GM12878 (cell line): ENCODE results near the gene GRIK4. TPM values are rescaled to one million over a fixed set of nuclear protein-coding genes. Genes with fewer than 3 reads are reported as not detected.

ENCODE experiments used
- ATAC-seq: fragments of 200-7000 bp; cut with Tn5 transposase; 3 replicates; pipeline ENCODE4 v1.9.1; 2020; ENCODE audit warnings: mild to moderate bottlenecking, moderate library complexity
- BruUV-seq: library from RNA; stranded (reverse); fragments of 400-500 nt; replicated peaks from 2 replicates; lab custom pipeline; 2021; lab: Mats Ljungman, UMichigan
- CTCF ChIA-PET: fragments of 300-600 bp; sonication (Branson Sonifier 250); formaldehyde crosslinking; extraction: SDS; loops from one replicate; lab custom pipeline; 2021; ENCODE audit warnings: inconsistent platforms; lab: Yijun Ruan, JAX
- POLR2A ChIA-PET: fragments of 350-600 bp; formaldehyde crosslinking; extraction: SDS; loops from one replicate; lab custom pipeline; 2021; ENCODE audit warnings: inconsistent platforms; lab: Charles Lee
- RAD21 ChIA-PET: fragments of 300-600 bp; sonication (Branson Sonifier 250); formaldehyde crosslinking; loops from one replicate; lab custom pipeline; 2023; ENCODE audit warnings: antibody characterized with exemption; ENCODE audit not compliant: unreplicated experiment; lab: Charles Lee
- SMC1A ChIA-PET: fragments of 300-600 bp; sonication (Branson Sonifier 250); formaldehyde crosslinking; loops from one replicate; lab custom pipeline; 2023; ENCODE audit not compliant: unreplicated experiment, uncharacterized antibody; lab: Charles Lee
- DNase-seq: peaks from one replicate; pipeline ENCODE4 v3.0.0-alpha.2; 2011; ENCODE audit warnings: low read depth, low spot score
- FAIRE-seq: peaks from 3 replicates; lab custom pipeline; 2011; peaks lifted over from hg19 to GRCh38; lab: Jason Lieb, UNC
- H2AFZ ChIP-seq: 2 replicates; pipeline ENCODE4 v1.6.0; 2011; ENCODE audit warnings: low read depth, low read length, control low read depth; ENCODE audit not compliant: control insufficient read depth
- H3K27ac ChIP-seq: 2 replicates; pipeline ENCODE4 v1.5.1; 2011; ENCODE audit warnings: control low read depth; ENCODE audit not compliant: control insufficient read depth, insufficient read depth
- H3K27me3 ChIP-seq, 2 experiments: replicated peaks in 1 of 2; 2 replicates each; pipeline versions ENCODE4 v1.6.0 to v1.6.1; 2011; ENCODE audit warnings: low read length in 1 of 2; ENCODE audit not compliant: control insufficient read depth in 2 of 2, insufficient read depth in 2 of 2
- H3K36me3 ChIP-seq, 2 experiments: 2 replicates each; pipeline ENCODE4 v1.5.1; 2011; ENCODE audit warnings: low read length in 1 of 2; ENCODE audit not compliant: control insufficient read depth in 2 of 2, insufficient read depth in 2 of 2
- H3K4me1 ChIP-seq: 2 replicates; pipeline ENCODE4 v1.6.1; 2011; ENCODE audit warnings: mild to moderate bottlenecking, low read length, moderate library complexity, mixed read lengths; ENCODE audit not compliant: control insufficient read depth, insufficient read depth
- H3K4me2 ChIP-seq: 2 replicates; pipeline ENCODE4 v1.6.0; 2011; ENCODE audit warnings: control low read depth; ENCODE audit not compliant: control insufficient read depth, insufficient read depth
- H3K4me3 ChIP-seq: fragments of 200-600 bp; sonication (generic); 2 replicates; pipeline ENCODE4 v1.5.1; 2016
- H3K79me2 ChIP-seq: 2 replicates; pipeline ENCODE4 v1.6.0; 2011; ENCODE audit warnings: low read length; ENCODE audit not compliant: control insufficient read depth, insufficient read depth
- H3K9ac ChIP-seq: 2 replicates; pipeline ENCODE4 v1.8.0; 2011; ENCODE audit warnings: low read length, control low read depth, mixed read lengths; ENCODE audit not compliant: control insufficient read depth, insufficient read depth
- H3K9me3 ChIP-seq: replicated peaks from 3 replicates; pipeline ENCODE4 v1.5.1; 2011; ENCODE audit warnings: mild to moderate bottlenecking, low read length; ENCODE audit not compliant: control insufficient read depth, insufficient read depth
- H4K20me1 ChIP-seq: 2 replicates; pipeline ENCODE4 v1.6.0; 2011; ENCODE audit not compliant: control insufficient read depth, insufficient read depth
- CBX5 ChIP-seq: sonication (generic); IDR thresholded peaks from 2 replicates; pipeline ENCODE4 v1.6.1; 2016; ENCODE audit warnings: low read depth, moderate library complexity, mild to moderate bottlenecking, inconsistent platforms
- NFIC ChIP-seq: IDR thresholded peaks from 2 replicates; pipeline ENCODE4 v1.6.1; 2012; ENCODE audit warnings: low read depth, mild to moderate bottlenecking, inconsistent platforms, low read length, moderate library complexity
- NFYB ChIP-seq: IDR thresholded peaks from 2 replicates; pipeline ENCODE4 v1.6.1; 2011; ENCODE audit warnings: low read depth, mild to moderate bottlenecking, low read length, improper control_type of control experiment, moderate library complexity; ENCODE audit not compliant: insufficient read depth
- POLR2AphosphoS2 ChIP-seq: IDR thresholded peaks from 2 replicates; pipeline ENCODE4 v1.6.1; 2011; ENCODE audit warnings: low read depth, mild to moderate bottlenecking, low read length, improper control_type of control experiment, moderate library complexity
- RELA ChIP-seq: fragments of 450-650 bp; IDR thresholded peaks from 2 replicates; pipeline ENCODE4 v1.8.0; 2014; ENCODE audit warnings: borderline replicate concordance; ENCODE audit not compliant: partially characterized antibody
- SREBF1 ChIP-seq: IDR thresholded peaks from 2 replicates; pipeline ENCODE4 v1.6.1; 2012; ENCODE audit warnings: mild to moderate bottlenecking, low read length
- SUZ12 ChIP-seq: fragments of 200-600 bp; sonication (generic); IDR thresholded peaks from one replicate; pipeline ENCODE4 v1.6.1; 2018; ENCODE audit warnings: antibody characterized with exemption, mild to moderate bottlenecking; ENCODE audit not compliant: unreplicated experiment
- TAF1 ChIP-seq: IDR thresholded peaks from 2 replicates; pipeline ENCODE4 v1.6.1; 2011; ENCODE audit warnings: mild to moderate bottlenecking, low read depth, low read length, borderline replicate concordance
- ZNF384 ChIP-seq: IDR thresholded peaks from 2 replicates; pipeline ENCODE4 v1.6.1; 2012; ENCODE audit warnings: low read depth, mild to moderate bottlenecking, low read length, improper control_type of control experiment, borderline replicate concordance
- ZSCAN29 ChIP-seq: fragments of 450-650 bp; IDR thresholded peaks from 2 replicates; pipeline ENCODE4 v1.6.1; 2017; ENCODE audit warnings: mild to moderate bottlenecking, moderate library complexity
- WGBS: methylation state at CpG from one replicate; pipeline ENCODE4 v1.1.6; 2016; ENCODE audit warnings: low lambda C conversion rate; ENCODE audit not compliant: insufficient replicate concordance, insufficient coverage; ENCODE audit errors: missing lambda C conversion rate; 5-methylcytosine and 5-hydroxymethylcytosine counted together
- in situ Hi-C: fragments of 300-500 bp; cut with MboI; formaldehyde crosslinking; loops from 9 replicates; pipeline ENCODE4 v1.14.3; 2018; ENCODE audit warnings: mixed read lengths
- intact Hi-C: fragments of 100-400 bp; cut with micrococcal nuclease; formaldehyde crosslinking; loops from one replicate; pipeline ENCODE4 v1.14.2; 2022; ENCODE audit not compliant: unreplicated experiment
- polyA plus RNA-seq, 11 experiments: library from polyadenylated mRNA; depleted of rRNA in 4 of 11; unstranded in 6 of 11; stranded (reverse) in 5 of 11; fragments of >200 nt; fragmentation: Nextera tagmentation in 4 of 11; fragmentation: Illumina TruSeq in 1 of 11; extraction: Ambion mirVana in 4 of 11; extraction: Trizol in 1 of 11; gene quantifications; 1 replicate in 1 of 11; 2 replicates in 10 of 11; pipeline versions ENCODE4 v1.2.1 to v1.2.3, GENCODE V29; 2011 to 2016; ENCODE audit warnings: inconsistent platforms in 2 of 11, missing spikeins in 2 of 11, low read depth in 1 of 11
- total RNA-seq, 4 experiments: library from RNA; depleted of rRNA in 3 of 4; stranded (reverse); fragments of >200 nt in 3 of 4; fragmentation: Illumina TruSeq in 1 of 4; extraction: Trizol in 1 of 4; gene quantifications; 2 replicates each; pipeline versions ENCODE4 v1.2.1 to v1.2.3, GENCODE V29; 2013 to 2021
- TF ChIP-seq, protein P1 (sequence below): fragments of 450-650 bp; formaldehyde crosslinking; IDR thresholded peaks from 2 replicates; pipeline ENCODE4 v1.4.0; 2022; ENCODE audit warnings: mild to moderate bottlenecking, moderate library complexity
- TF ChIP-seq, protein P2 (sequence below): fragments of 150-350 bp; IDR thresholded peaks from 2 replicates; pipeline ENCODE4 v1.6.1; 2016; ENCODE audit warnings: low read depth, low read length

Gene GRIK4
- total and polyA plus RNA-seq, 10 of the 15 experiments (the other 5 are each of a cell fraction or from before 2014, with no cell fraction given) = 0.33 to 3.6 (median 0.72) TPM

DNA sequence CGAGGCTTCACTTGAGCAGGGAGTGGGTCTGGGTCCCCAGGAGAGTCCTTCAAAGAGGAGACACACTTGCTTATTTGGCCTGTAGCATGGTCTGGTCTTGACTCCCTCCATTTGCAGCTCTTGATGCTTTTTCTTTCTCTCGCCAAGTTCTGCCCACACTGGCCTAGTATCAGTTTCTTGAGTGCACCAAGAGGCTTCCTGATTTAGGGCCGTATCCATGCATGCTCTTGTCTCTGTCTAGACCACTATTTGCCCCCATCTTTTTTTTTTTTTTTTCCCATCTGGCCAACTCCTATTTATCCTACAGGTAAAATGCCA is 170.7 kb downstream of the GRIK4 start:
- ATAC-seq (no peak), DNase-seq (no peak), FAIRE-seq (no peak)
- Histone ChIP-seq H4K20me1 (no peaks in the 10 kb centered on the region), H3K4me2 (no peak overlapping the region), H3K4me3 (no peak overlapping the region), H3K4me1 (no peaks in the 10 kb centered on the region; the same call in 1 of the 2 replicates), H3K9me3 (no peaks in the 10 kb centered on the region), H3K9ac (no peak overlapping the region), H3K27me3 (no peaks in the 10 kb centered on the region), H3K27ac (no peak overlapping the region), H3K36me3 (no peaks in the 10 kb centered on the region; a peak in 1 of 4 replicates), H2AFZ (no peak overlapping the region), H3K79me2 (no peaks in the 10 kb centered on the region)
- TF ChIP-seq SUZ12 (no peak), TAF1 (no peak), ZSCAN29 (no peak), CBX5 (no peak), NFIC (no peak), NFYB (no peak), ZNF384 (no peak), SREBF1 (no peak), POLR2AphosphoS2 (no peak), RELA (no peak)
- TF ChIP-seq, protein P1, sequence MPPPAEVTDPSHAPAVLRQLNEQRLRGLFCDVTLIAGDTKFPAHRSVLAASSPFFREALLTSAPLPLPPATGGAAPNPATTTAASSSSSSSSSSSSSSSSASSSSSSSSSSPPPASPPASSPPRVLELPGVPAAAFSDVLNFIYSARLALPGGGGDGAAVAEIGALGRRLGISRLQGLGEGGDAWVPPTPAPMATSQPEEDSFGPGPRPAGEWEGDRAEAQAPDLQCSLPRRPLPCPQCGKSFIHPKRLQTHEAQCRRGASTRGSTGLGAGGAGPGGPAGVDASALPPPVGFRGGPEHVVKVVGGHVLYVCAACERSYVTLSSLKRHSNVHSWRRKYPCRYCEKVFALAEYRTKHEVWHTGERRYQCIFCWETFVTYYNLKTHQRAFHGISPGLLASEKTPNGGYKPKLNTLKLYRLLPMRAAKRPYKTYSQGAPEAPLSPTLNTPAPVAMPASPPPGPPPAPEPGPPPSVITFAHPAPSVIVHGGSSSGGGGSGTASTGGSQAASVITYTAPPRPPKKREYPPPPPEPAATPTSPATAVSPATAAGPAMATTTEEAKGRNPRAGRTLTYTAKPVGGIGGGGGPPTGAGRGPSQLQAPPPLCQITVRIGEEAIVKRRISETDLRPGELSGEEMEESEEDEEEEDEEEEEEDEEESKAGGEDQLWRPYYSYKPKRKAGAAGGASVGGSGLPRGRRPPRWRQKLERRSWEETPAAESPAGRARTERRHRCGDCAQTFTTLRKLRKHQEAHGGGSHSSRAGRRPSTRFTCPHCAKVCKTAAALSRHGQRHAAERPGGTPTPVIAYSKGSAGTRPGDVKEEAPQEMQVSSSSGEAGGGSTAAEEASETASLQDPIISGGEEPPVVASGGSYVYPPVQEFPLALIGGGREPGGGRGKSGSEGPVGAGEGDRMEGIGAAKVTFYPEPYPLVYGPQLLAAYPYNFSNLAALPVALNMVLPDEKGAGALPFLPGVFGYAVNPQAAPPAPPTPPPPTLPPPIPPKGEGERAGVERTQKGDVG (CRISPR knock-in tag) = no peak
- TF ChIP-seq, protein P2, sequence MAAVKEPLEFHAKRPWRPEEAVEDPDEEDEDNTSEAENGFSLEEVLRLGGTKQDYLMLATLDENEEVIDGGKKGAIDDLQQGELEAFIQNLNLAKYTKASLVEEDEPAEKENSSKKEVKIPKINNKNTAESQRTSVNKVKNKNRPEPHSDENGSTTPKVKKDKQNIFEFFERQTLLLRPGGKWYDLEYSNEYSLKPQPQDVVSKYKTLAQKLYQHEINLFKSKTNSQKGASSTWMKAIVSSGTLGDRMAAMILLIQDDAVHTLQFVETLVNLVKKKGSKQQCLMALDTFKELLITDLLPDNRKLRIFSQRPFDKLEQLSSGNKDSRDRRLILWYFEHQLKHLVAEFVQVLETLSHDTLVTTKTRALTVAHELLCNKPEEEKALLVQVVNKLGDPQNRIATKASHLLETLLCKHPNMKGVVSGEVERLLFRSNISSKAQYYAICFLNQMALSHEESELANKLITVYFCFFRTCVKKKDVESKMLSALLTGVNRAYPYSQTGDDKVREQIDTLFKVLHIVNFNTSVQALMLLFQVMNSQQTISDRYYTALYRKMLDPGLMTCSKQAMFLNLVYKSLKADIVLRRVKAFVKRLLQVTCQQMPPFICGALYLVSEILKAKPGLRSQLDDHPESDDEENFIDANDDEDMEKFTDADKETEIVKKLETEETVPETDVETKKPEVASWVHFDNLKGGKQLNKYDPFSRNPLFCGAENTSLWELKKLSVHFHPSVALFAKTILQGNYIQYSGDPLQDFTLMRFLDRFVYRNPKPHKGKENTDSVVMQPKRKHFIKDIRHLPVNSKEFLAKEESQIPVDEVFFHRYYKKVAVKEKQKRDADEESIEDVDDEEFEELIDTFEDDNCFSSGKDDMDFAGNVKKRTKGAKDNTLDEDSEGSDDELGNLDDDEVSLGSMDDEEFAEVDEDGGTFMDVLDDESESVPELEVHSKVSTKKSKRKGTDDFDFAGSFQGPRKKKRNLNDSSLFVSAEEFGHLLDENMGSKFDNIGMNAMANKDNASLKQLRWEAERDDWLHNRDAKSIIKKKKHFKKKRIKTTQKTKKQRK = no peak
- in situ Hi-C loops = loop anchor here (10.0 kb wide), 1 partner anchor 167 kb away; the partner anchor contains the start of gene GRIK4
- POLR2A ChIA-PET = no interaction called here
- SMC1A ChIA-PET = interaction anchor here (0.9 to 1.6 kb wide), 4 partner anchors 48 to 369 kb away, joined by 3 to 4 read pairs (median 3); no protein-coding TSS in a partner anchor
- WGBS = 20% methylated on average over 3 of the region's 3 CpGs
- intact Hi-C loops = loop anchor here (10.0 kb wide), 1 partner anchor 123 kb away; no protein-coding TSS in a partner anchor
- RAD21 ChIA-PET = interaction anchor here (1.1 kb wide), 1 partner anchor 41 kb away, joined by 3 read pairs; no protein-coding TSS in a partner anchor
- CTCF ChIA-PET = interaction anchor here (0.7 to 10.7 kb wide), 8 partner anchors 14 to 1155 kb away, joined by 3 to 111 read pairs (median 4); partner anchors contain the start of gene GRIK4
- BruUV-seq = no TSS peak
